HepG2 (cell line): ENCODE results near the gene ASIC3. TPM values are rescaled to one million over a fixed set of nuclear protein-coding genes. Genes with fewer than 3 reads are reported as not detected.

Source experiments
- FOSL1 ChIP-seq: sonication (generic); formaldehyde crosslinking; IDR thresholded peaks from 2 replicates; pipeline ENCODE4 v1.9.0; 2021; ENCODE audit warnings: missing genetic modification reagents, borderline replicate concordance
- GABPA ChIP-seq, 2 experiments: IDR thresholded peaks; 2 replicates each; pipeline ENCODE4 v1.6.1; 2011 to 2016; ENCODE audit warnings: low read depth in 2 of 2, low read length in 1 of 2, missing biosample characterization in 1 of 2, missing genetic modification characterization in 1 of 2
- GATA4 ChIP-seq: sonication (generic); IDR thresholded peaks from 2 replicates; pipeline ENCODE4 v1.6.1; 2016; ENCODE audit warnings: antibody characterized with exemption, low read depth, borderline replicate concordance
- HNRNPL ChIP-seq: fragments of 200-400 bp; formaldehyde crosslinking; IDR thresholded peaks from 2 replicates; pipeline ENCODE4 v1.6.1; 2017; ENCODE audit warnings: mild to moderate bottlenecking, low read depth, low read length
- KLF13 ChIP-seq: sonication (generic); formaldehyde crosslinking; IDR thresholded peaks from 2 replicates; pipeline ENCODE4 v1.4.0; 2020; ENCODE audit warnings: mild to moderate bottlenecking, missing genetic modification reagents
- LCORL ChIP-seq, 2 experiments: fragments of 450-650 bp in 1 of 2; sonication (generic) in 1 of 2; formaldehyde crosslinking in 1 of 2; IDR thresholded peaks; 2 replicates each; pipeline versions ENCODE4 v1.5.0 to v1.6.1; 2017 to 2020; ENCODE audit warnings: antibody characterized with exemption in 1 of 2, missing genetic modification reagents in 1 of 2
- MED13 ChIP-seq: sonication (generic); formaldehyde crosslinking; IDR thresholded peaks from 2 replicates; pipeline ENCODE4 v1.5.0; 2020; ENCODE audit warnings: missing genetic modification reagents
- RFXANK ChIP-seq: IDR thresholded peaks from 2 replicates; pipeline ENCODE4 v1.6.1; 2016
- SALL1 ChIP-seq: sonication (generic); formaldehyde crosslinking; IDR thresholded peaks from 2 replicates; pipeline ENCODE4 v1.8.0; 2022; ENCODE audit warnings: mild to moderate bottlenecking, missing genetic modification reagents
- ZNF124 ChIP-seq: sonication (generic); formaldehyde crosslinking; IDR thresholded peaks from 2 replicates; pipeline ENCODE4 v1.4.0; 2020; ENCODE audit warnings: missing genetic modification reagents
- ZNF329 ChIP-seq: sonication (generic); formaldehyde crosslinking; IDR thresholded peaks from 2 replicates; pipeline ENCODE4 v1.9.0; 2021; ENCODE audit warnings: low read depth, mild to moderate bottlenecking, missing genetic modification reagents
- ZNF383 ChIP-seq: sonication (generic); formaldehyde crosslinking; IDR thresholded peaks from 2 replicates; pipeline ENCODE4 v1.4.0; 2020; ENCODE audit warnings: missing genetic modification reagents, mild to moderate bottlenecking, borderline replicate concordance
- ZNF598 ChIP-seq: sonication (generic); formaldehyde crosslinking; IDR thresholded peaks from 2 replicates; pipeline ENCODE4 v1.5.1; 2020; ENCODE audit warnings: mild to moderate bottlenecking, missing genetic modification reagents, borderline replicate concordance
- ZNF703 ChIP-seq: sonication (generic); formaldehyde crosslinking; IDR thresholded peaks from 2 replicates; pipeline ENCODE4 v1.5.1; 2020; ENCODE audit warnings: missing genetic modification reagents, mild to moderate bottlenecking, moderate library complexity, borderline replicate concordance
- ZSCAN31 ChIP-seq: sonication (generic); formaldehyde crosslinking; IDR thresholded peaks from 2 replicates; pipeline ENCODE4 v1.5.0; 2020; ENCODE audit warnings: low read depth, mild to moderate bottlenecking, missing genetic modification reagents
- polyA plus RNA-seq, 8 experiments: library from polyadenylated mRNA; depleted of rRNA in 3 of 8; stranded (reverse) in 7 of 8; unstranded in 1 of 8; fragments of >200 nt; fragmentation: Illumina TruSeq in 4 of 8; extraction: Trizol in 4 of 8; gene quantifications; 2 replicates each; pipeline versions ENCODE4 v1.2.1 to v1.2.3, GENCODE V29; 2011 to 2016; ENCODE audit warnings: low read depth in 4 of 8, missing spikeins in 1 of 8, mixed read lengths in 1 of 8; ENCODE audit not compliant: insufficient read depth in 1 of 8
- total RNA-seq, 5 experiments: library from RNA; depleted of rRNA; stranded (reverse); fragments of >200 nt; fragmentation: Illumina TruSeq; extraction: Trizol; gene quantifications; 2 replicates each; pipeline ENCODE4 v1.2.3, GENCODE V29; 2016; ENCODE audit warnings: low read depth in 1 of 5
- TF ChIP-seq, protein P1 (sequence below): sonication (generic); formaldehyde crosslinking; IDR thresholded peaks from 2 replicates; pipeline ENCODE4 v1.9.0; 2021; ENCODE audit warnings: mild to moderate bottlenecking, missing genetic modification reagents
- TF ChIP-seq, protein P2 (sequence below): sonication (generic); formaldehyde crosslinking; IDR thresholded peaks from 2 replicates; pipeline ENCODE4 v1.4.0; 2020; ENCODE audit warnings: missing genetic modification reagents, borderline replicate concordance
- TF ChIP-seq, protein P3 (sequence below): sonication (generic); formaldehyde crosslinking; IDR thresholded peaks from 2 replicates; pipeline ENCODE4 v1.4.0; 2020; ENCODE audit warnings: missing genetic modification reagents

Gene ASIC3
- total and polyA plus RNA-seq, 2 of the 13 experiments (the other 11 are each of a cell fraction or from before 2014, with no cell fraction given): 0.51 TPM; not detected in 1

DNA sequence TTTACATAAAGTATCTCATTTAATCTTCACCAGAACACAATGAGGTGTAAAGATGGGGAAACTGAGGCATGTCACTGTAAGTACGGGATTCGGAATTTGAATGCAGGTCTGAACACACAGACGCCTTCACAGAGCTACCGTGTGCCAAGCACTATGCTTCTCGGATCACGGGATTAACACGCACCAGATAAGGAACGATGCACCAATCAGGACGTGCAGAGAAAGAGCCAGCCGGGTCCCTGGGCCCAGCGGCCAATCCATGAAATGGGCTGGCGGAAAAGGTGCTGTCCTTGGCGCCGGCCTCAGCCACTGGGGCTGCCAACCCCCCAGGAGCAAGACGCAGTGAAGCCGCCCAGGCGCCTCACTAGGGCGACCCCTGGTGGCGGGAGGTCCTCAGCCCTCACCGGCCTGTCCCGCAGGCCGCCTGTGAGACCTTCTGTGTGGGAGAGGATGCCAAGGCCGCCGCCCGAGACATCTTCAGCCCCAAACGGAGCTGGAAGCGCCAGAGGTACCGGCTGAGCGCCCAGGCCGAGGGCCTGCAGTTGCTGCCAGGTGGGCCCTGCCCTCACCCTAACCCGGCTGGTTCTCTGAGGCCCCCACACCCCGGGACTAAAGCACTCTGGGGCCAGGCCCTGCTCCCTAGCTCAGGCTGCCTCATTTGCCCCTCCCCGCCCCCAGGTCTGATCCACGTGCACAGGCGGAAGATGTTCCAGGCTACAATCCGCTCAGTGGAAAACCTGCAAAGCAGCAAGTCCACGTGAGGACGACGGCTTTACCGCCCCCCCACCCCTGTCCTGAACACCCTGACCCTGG lies 39.6 kb upstream of the ASIC3 start (continued):
- TF ChIP-seq, protein P1, sequence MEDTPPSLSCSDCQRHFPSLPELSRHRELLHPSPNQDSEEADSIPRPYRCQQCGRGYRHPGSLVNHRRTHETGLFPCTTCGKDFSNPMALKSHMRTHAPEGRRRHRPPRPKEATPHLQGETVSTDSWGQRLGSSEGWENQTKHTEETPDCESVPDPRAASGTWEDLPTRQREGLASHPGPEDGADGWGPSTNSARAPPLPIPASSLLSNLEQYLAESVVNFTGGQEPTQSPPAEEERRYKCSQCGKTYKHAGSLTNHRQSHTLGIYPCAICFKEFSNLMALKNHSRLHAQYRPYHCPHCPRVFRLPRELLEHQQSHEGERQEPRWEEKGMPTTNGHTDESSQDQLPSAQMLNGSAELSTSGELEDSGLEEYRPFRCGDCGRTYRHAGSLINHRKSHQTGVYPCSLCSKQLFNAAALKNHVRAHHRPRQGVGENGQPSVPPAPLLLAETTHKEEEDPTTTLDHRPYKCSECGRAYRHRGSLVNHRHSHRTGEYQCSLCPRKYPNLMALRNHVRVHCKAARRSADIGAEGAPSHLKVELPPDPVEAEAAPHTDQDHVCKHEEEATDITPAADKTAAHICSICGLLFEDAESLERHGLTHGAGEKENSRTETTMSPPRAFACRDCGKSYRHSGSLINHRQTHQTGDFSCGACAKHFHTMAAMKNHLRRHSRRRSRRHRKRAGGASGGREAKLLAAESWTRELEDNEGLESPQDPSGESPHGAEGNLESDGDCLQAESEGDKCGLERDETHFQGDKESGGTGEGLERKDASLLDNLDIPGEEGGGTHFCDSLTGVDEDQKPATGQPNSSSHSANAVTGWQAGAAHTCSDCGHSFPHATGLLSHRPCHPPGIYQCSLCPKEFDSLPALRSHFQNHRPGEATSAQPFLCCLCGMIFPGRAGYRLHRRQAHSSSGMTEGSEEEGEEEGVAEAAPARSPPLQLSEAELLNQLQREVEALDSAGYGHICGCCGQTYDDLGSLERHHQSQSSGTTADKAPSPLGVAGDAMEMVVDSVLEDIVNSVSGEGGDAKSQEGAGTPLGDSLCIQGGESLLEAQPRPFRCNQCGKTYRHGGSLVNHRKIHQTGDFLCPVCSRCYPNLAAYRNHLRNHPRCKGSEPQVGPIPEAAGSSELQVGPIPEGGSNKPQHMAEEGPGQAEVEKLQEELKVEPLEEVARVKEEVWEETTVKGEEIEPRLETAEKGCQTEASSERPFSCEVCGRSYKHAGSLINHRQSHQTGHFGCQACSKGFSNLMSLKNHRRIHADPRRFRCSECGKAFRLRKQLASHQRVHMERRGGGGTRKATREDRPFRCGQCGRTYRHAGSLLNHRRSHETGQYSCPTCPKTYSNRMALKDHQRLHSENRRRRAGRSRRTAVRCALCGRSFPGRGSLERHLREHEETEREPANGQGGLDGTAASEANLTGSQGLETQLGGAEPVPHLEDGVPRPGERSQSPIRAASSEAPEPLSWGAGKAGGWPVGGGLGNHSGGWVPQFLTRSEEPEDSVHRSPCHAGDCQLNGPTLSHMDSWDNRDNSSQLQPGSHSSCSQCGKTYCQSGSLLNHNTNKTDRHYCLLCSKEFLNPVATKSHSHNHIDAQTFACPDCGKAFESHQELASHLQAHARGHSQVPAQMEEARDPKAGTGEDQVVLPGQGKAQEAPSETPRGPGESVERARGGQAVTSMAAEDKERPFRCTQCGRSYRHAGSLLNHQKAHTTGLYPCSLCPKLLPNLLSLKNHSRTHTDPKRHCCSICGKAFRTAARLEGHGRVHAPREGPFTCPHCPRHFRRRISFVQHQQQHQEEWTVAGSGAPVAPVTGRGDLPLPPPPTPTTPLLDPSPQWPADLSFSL: no peak
- TF ChIP-seq GATA4 (no peak), ZSCAN31 (CRISPR knock-in tag) (no peak), ZNF383 (CRISPR knock-in tag) (no peak), GABPA (IDR thresholded peaks at IDR 0.05; ENCODE audit: low read depth, low read length) (no peak), GABPA (CRISPR knock-in tag; IDR thresholded peaks at IDR 0.05; ENCODE audit: low read depth) (no peak), RFXANK (CRISPR knock-in tag) (no peak), FOSL1 (CRISPR knock-in tag) (no peak), KLF13 (CRISPR knock-in tag) (no peak), SALL1 (CRISPR knock-in tag) (peak; percentile 57), MED13 (no peak), ZNF598 (no peak), ZNF703 (CRISPR knock-in tag) (peak; percentile 77; the same call in 1 of the 2 replicates), ZNF329 (no peak), ZNF124 (CRISPR knock-in tag) (no peak), LCORL (IDR thresholded peaks at IDR 0.05) (no peak), LCORL (CRISPR knock-in tag; IDR thresholded peaks at IDR 0.05) (no peak; the same call in 1 of the 2 replicates), HNRNPL (0 out of 2 replicates have a peak, but pooled peaks have one; percentile 25)
- TF ChIP-seq, protein P2, sequence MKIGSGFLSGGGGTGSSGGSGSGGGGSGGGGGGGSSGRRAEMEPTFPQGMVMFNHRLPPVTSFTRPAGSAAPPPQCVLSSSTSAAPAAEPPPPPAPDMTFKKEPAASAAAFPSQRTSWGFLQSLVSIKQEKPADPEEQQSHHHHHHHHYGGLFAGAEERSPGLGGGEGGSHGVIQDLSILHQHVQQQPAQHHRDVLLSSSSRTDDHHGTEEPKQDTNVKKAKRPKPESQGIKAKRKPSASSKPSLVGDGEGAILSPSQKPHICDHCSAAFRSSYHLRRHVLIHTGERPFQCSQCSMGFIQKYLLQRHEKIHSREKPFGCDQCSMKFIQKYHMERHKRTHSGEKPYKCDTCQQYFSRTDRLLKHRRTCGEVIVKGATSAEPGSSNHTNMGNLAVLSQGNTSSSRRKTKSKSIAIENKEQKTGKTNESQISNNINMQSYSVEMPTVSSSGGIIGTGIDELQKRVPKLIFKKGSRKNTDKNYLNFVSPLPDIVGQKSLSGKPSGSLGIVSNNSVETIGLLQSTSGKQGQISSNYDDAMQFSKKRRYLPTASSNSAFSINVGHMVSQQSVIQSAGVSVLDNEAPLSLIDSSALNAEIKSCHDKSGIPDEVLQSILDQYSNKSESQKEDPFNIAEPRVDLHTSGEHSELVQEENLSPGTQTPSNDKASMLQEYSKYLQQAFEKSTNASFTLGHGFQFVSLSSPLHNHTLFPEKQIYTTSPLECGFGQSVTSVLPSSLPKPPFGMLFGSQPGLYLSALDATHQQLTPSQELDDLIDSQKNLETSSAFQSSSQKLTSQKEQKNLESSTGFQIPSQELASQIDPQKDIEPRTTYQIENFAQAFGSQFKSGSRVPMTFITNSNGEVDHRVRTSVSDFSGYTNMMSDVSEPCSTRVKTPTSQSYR: peak; percentile 68; the same call in 1 of the 2 replicates
- TF ChIP-seq, protein P3, sequence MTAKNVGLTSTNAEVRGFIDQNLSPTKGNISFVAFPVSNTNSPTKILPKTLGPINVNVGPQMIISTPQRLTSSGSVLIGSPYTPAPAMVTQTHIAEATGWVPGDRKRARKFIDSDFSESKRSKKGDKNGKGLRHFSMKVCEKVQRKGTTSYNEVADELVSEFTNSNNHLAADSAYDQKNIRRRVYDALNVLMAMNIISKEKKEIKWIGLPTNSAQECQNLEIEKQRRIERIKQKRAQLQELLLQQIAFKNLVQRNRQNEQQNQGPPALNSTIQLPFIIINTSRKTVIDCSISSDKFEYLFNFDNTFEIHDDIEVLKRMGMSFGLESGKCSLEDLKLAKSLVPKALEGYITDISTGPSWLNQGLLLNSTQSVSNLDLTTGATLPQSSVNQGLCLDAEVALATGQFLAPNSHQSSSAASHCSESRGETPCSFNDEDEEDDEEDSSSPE (CRISPR knock-in tag): peak; percentile 46; the same call in 1 of the 2 replicates
